ENCODE measurements around the gene LIMK2. TPM values are rescaled to one million over a fixed set of nuclear protein-coding genes. Genes with fewer than 3 reads are reported as not detected.
A peak's percentile ranks its signal among the peaks of the same experiment; 100 is the strongest.

LIMK2 gene
- total RNA-seq, 2 donors from 2014 or later, result 88.0 to 109 TPM

DNA sequence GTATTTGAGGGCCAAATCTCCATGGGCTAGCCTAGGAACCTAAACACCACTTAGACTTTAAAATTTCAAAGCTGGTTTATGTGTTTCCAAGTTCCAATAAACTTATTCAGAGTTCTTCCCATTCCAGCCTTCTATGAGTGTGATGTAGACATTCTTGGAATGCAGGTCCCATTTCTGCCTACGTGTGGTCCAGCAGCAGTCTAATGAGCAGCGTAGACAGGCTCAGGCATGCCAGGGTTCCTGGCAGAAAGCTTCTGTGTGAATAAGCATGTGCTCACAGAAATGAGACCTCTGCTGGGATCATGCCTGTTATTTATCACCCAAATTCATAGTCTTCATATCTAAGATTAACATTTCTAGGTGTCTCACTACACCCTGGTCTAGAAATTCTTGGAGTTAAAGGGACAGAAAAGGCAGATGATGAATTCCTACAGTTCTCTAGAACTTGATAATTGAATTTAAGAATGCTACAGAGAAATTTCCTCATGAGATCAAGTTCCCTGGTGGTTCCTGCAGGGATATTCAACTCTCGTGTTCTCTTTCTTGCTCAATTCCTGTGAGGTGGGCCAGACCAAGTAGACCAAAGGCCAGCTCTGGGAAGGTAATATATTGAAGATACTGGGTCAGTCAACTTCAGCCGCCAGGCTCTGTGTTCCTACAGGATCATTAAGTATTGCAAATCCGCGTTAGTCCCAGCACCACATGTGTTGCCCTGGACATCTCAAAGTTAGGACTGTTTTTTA, 34.5 kb upstream of the LIMK2 start:
- Histone ChIP-seq H3K27me3 (no peaks in the 10 kb centered on the region), H3K9ac (ENCODE audit: low read depth in 2 of 2, low read length in 2 of 2) (no peak overlapping the region), H3K4me1 (no peaks in the 10 kb centered on the region), H3K36me3 (no peaks in the 10 kb centered on the region), H3K9me3 (no peaks in the 10 kb centered on the region), H3K4me3 (no peak overlapping the region), H3K27ac (no peak overlapping the region)
- TF ChIP-seq CTCF (IDR thresholded peaks at IDR 0.05), result no peak
- intact Hi-C loops (cut with DNase I), result no loop called here
- no peak for DNase-seq

DNA sequence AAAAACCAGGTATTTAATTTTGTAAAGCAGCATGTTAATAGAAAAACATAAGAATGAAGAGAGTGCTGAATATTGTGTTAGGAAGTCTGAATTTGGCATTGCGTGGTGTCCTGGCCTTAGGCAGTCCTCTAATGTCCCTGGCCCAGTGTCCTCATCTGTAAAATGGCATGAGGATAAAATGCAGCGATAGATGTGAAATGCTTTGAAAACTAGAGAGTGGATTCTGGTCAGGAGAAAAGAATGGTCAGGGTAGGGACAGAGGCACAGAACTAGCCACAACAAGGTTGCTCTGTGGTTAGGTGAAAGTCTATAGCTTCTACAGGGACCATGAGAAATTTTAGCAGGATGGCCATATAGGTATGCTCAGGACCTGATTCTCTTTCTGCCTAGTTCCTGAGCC, 33.2 kb upstream of the LIMK2 start:
- intact Hi-C loops (cut with DNase I), result no loop called here
- no peak for TF ChIP-seq CTCF (IDR thresholded peaks at IDR 0.05)
- H3K4me3 ChIP-seq, result no peak overlapping the region
- DNase-seq, result no peak
- no peaks in the 10 kb centered on the region for H3K36me3 ChIP-seq
- H3K4me1 ChIP-seq, result no peaks in the 10 kb centered on the region
- H3K9me3 ChIP-seq, result no peaks in the 10 kb centered on the region
- H3K27ac ChIP-seq, result no peak overlapping the region
- no peaks in the 10 kb centered on the region for H3K27me3 ChIP-seq
- H3K9ac ChIP-seq (ENCODE audit: low read depth in 2 of 2, low read length in 2 of 2), result no peak overlapping the region

DNA sequence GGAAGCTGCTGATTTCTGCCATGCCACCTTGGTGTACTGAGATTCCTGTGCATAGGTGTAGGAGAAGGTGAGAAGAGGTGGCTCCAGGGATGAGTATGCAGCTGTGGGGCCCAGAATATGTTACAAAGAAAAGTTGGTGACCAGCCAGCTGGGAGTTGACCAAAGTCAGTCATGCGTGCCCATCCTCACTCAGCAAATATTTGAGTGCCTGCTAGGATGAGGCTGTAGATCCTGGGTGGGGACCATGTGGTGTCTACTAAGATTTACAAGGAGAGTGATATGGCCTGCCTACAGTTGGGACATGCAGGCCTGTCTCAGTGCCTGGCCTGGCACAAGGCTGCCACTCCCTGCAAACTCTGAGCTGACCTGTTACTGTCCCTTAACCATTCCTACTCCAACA, 32.8 kb upstream of the LIMK2 start:
- Histone ChIP-seq H3K36me3 (no peaks in the 10 kb centered on the region), H3K9me3 (no peaks in the 10 kb centered on the region), H3K27ac (peak overlapping the region; percentile 31), H3K27me3 (no peaks in the 10 kb centered on the region), H3K9ac (ENCODE audit: low read depth in 2 of 2, low read length in 2 of 2) (no peak overlapping the region), H3K4me1 (no peaks in the 10 kb centered on the region), H3K4me3 (no peak overlapping the region)
- TF ChIP-seq CTCF (IDR thresholded peaks at IDR 0.05), result no peak
- peak; percentile 63 for DNase-seq
- intact Hi-C loops (cut with DNase I), result no loop called here

DNA sequence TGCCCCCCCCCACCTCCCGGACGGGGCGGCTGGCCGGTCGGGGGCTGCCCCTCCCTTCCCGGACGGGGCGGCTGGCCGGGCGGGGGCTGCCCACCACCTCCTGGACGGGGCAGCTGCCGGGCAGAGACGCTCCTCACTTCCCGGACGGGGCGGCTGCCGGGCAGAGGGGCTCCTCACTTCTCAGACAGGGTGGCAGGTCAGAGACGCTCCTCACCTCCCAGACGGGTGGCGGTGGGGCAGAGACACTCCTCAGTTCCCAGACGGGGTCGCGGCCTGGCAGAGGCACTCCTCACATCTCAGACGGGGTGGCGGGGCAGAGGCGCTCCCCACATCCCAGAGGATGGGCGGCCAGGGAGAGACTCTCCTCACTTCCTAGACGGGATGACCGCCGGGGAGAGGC, 28.1 kb upstream of the LIMK2 start:
- Histone ChIP-seq H3K4me3 (no peak overlapping the region), H3K27me3 (no peaks in the 10 kb centered on the region), H3K9ac (ENCODE audit: low read depth in 2 of 2, low read length in 2 of 2) (no peak overlapping the region), H3K4me1 (no peaks in the 10 kb centered on the region), H3K9me3 (no peaks in the 10 kb centered on the region), H3K27ac (no peak overlapping the region), H3K36me3 (no peaks in the 10 kb centered on the region)
- TF ChIP-seq CTCF (IDR thresholded peaks at IDR 0.05), result no peak
- intact Hi-C loops (cut with DNase I), result no loop called here
- no peak for DNase-seq

GRCh38 chr22:31185056-31185455, 27.0 kb upstream of the LIMK2 start:
- no peak for DNase-seq
- intact Hi-C loops (cut with DNase I), result no loop called here
- no peak overlapping the region for H3K27ac ChIP-seq
- no peaks in the 10 kb centered on the region for H3K27me3 ChIP-seq
- no peaks in the 10 kb centered on the region for H3K36me3 ChIP-seq
- no peak for TF ChIP-seq CTCF (IDR thresholded peaks at IDR 0.05)
- H3K9ac ChIP-seq (ENCODE audit: low read depth in 2 of 2, low read length in 2 of 2), result no peak overlapping the region
- no peak overlapping the region for H3K4me3 ChIP-seq
- no peaks in the 10 kb centered on the region for H3K9me3 ChIP-seq
- H3K4me1 ChIP-seq, result no peaks in the 10 kb centered on the region

All from colonic mucosa (tissue), 4 donors.